Measurements from ENCODE around the gene PNPLA2.

Gene PNPLA2

DNA sequence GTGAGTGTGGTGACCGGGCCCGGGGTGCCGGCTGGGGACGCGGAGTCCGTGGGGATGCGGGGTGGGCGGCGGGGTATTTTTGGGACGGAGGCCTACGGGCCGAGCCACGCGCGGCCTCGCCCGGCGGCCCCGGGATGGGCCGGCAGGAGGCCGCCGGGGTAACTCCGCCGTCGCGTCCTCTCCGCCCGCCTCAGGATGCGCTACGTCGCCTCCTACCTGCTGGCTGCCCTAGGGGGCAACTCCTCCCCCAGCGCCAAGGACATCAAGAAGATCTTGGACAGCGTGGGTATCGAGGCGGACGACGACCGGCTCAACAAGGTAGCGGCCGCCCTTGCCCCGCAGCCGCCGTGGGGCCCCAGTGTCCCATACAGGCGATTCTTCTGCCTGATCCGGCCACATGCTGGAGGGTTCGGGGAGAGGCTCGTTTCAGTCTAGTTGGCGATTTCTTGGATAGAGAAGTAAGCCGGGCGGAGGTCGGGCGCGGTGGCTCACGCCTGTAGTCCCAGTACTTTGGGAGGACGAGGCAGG lies 8.6 kb upstream of the PNPLA2 start:
- H3K4me1 ChIP-seq (ENCODE audit: insufficient read depth, insufficient read length) = peaks cover 9% of the 10 kb centered on the region

DNA sequence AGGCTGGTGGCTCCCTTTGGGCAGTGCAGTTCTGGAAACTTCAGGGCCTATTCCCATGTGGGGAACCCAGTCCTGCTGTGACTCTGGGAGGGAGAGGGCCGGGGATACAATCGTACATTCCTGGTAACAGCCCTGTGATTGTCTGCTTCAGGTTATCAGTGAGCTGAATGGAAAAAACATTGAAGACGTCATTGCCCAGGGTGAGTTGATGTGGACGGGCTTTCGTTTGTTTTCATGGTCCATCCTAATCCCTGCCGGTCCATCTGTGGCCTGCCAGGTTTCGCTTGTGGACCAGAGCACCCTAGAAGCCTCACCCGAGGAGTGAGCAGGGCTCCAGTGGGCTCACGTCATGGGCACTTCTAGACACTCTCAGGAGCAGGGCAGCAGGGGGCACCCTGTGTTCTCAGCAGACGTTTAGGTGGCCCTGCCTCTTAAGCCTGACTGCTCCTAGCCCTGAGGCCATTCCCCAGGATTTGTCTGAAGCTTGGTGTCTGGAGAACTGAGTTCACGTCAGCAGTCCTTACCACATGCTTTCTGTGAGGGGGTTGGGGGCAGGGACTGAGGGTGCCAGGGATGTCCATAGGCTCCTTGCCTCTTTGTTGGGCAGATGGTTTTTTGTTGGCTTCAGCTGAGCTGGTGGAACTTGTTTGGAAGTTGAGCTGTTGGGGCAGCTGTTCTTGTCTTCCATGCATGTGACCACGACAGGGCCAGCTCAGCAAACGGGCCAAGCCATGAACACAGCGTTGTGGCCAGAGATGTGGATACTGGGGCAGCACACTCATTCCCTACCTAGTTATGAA lies 7.1 kb upstream of the PNPLA2 start:
- H3K27me3 ChIP-seq (ENCODE audit: insufficient read depth, insufficient read length) = no peaks in the 10 kb centered on the region
- no peaks in the 10 kb centered on the region for H3K9me3 ChIP-seq (ENCODE audit: insufficient read depth, low read length)
- H3K9ac ChIP-seq (ENCODE audit: insufficient read length, low read depth) = peak overlapping the region; percentile 98
- TF ChIP-seq ZNF274 (IDR thresholded peaks at IDR 0.05; ENCODE audit: low read depth, low read length) (no peak), SUZ12 (IDR thresholded peaks at IDR 0.05; ENCODE audit: extremely low read depth, insufficient read depth, insufficient read length) (no peak), YY1 (IDR thresholded peaks at IDR 0.05; ENCODE audit: insufficient read depth, insufficient read length) (no peak)
- H3K4me1 ChIP-seq (ENCODE audit: insufficient read depth, insufficient read length) = peaks cover 12% of the 10 kb centered on the region
- DNase-seq (ENCODE audit: low read depth, low spot score) = no peak
- H3K36me3 ChIP-seq (ENCODE audit: insufficient read depth, insufficient read length, low read length) = peaks cover 56% of the 10 kb centered on the region
- peak overlapping the region; percentile 98 for H3K4me3 ChIP-seq (ENCODE audit: insufficient read length, low read depth)

More for the DNA sequence above, 8.6 kb upstream of the PNPLA2 start:
- H3K36me3 ChIP-seq (ENCODE audit: insufficient read depth, insufficient read length, low read length) = peaks cover 49% of the 10 kb centered on the region
- no peak for DNase-seq (ENCODE audit: low read depth, low spot score)
- peak overlapping the region; percentile 98 for H3K4me3 ChIP-seq (ENCODE audit: insufficient read length, low read depth)
- no peaks in the 10 kb centered on the region for H3K27me3 ChIP-seq (ENCODE audit: insufficient read depth, insufficient read length)
- TF ChIP-seq SUZ12 (IDR thresholded peaks at IDR 0.05; ENCODE audit: extremely low read depth, insufficient read depth, insufficient read length) (no peak), YY1 (IDR thresholded peaks at IDR 0.05; ENCODE audit: insufficient read depth, insufficient read length) (no peak), ZNF274 (IDR thresholded peaks at IDR 0.05; ENCODE audit: low read depth, low read length) (no peak)
- H3K9me3 ChIP-seq (ENCODE audit: insufficient read depth, low read length) = no peaks in the 10 kb centered on the region
- peak overlapping the region; percentile 98 for H3K9ac ChIP-seq (ENCODE audit: insufficient read length, low read depth)

DNA sequence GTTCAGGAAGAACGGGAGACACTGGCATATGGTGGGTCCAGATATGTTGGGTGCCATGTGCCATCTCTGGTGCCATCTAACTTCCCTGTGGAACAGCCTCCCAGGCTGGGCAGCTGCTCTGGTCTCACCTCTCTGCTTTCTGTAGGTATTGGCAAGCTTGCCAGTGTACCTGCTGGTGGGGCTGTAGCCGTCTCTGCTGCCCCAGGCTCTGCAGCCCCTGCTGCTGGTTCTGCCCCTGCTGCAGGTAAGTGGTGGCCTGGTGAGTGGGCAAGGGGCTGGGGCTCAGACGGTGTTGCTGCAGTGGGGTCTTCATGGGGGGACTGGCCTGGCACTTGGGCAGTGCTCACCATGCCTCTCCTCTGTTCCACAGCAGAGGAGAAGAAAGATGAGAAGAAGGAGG lies 6.3 kb upstream of the PNPLA2 start:
- peak overlapping the region; percentile 98 for H3K9ac ChIP-seq (ENCODE audit: insufficient read length, low read depth)
- H3K4me3 ChIP-seq (ENCODE audit: insufficient read length, low read depth) = no peak overlapping the region
- no peaks in the 10 kb centered on the region for H3K9me3 ChIP-seq (ENCODE audit: insufficient read depth, low read length)
- peaks cover 56% of the 10 kb centered on the region for H3K36me3 ChIP-seq (ENCODE audit: insufficient read depth, insufficient read length, low read length)
- no peaks in the 10 kb centered on the region for H3K27me3 ChIP-seq (ENCODE audit: insufficient read depth, insufficient read length)
- no peak for TF ChIP-seq SUZ12 (IDR thresholded peaks at IDR 0.05; ENCODE audit: extremely low read depth, insufficient read depth, insufficient read length)
- TF ChIP-seq ZNF274 (IDR thresholded peaks at IDR 0.05; ENCODE audit: low read depth, low read length) = no peak
- TF ChIP-seq YY1 (IDR thresholded peaks at IDR 0.05; ENCODE audit: insufficient read depth, insufficient read length) = no peak
- DNase-seq (ENCODE audit: low read depth, low spot score) = no peak
- peaks cover 12% of the 10 kb centered on the region for H3K4me1 ChIP-seq (ENCODE audit: insufficient read depth, insufficient read length)

DNA sequence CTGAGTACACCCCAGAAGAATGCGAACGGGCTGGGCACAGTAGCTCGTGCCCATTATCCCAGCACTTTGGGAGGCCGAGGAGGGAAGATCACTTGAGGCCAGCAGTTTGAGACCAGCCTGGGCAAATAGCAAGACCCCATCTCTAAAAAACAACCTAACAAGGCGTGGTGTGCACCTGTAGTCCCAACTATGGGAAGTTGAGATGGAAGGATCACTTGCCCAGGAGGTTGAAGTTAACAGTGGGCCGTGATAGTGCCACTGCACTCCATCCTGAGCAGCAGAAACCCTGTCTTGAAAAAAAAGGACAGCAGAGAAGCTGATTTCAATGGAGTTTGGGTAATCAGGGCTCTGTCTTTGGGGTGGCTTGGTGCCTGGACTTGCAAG lies 5.7 kb upstream of the PNPLA2 start:
- H3K4me3 ChIP-seq (ENCODE audit: insufficient read length, low read depth) = no peak overlapping the region
- H3K4me1 ChIP-seq (ENCODE audit: insufficient read depth, insufficient read length) = peaks cover 12% of the 10 kb centered on the region
- peak overlapping the region; percentile 44 for H3K9ac ChIP-seq (ENCODE audit: insufficient read length, low read depth)
- H3K9me3 ChIP-seq (ENCODE audit: insufficient read depth, low read length) = no peaks in the 10 kb centered on the region
- H3K27me3 ChIP-seq (ENCODE audit: insufficient read depth, insufficient read length) = no peaks in the 10 kb centered on the region
- TF ChIP-seq SUZ12 (IDR thresholded peaks at IDR 0.05; ENCODE audit: extremely low read depth, insufficient read depth, insufficient read length) = no peak
- TF ChIP-seq ZNF274 (IDR thresholded peaks at IDR 0.05; ENCODE audit: low read depth, low read length) = no peak
- no peak for TF ChIP-seq YY1 (IDR thresholded peaks at IDR 0.05; ENCODE audit: insufficient read depth, insufficient read length)
- peaks cover 56% of the 10 kb centered on the region for H3K36me3 ChIP-seq (ENCODE audit: insufficient read depth, insufficient read length, low read length)
- DNase-seq (ENCODE audit: low read depth, low spot score) = no peak

DNA sequence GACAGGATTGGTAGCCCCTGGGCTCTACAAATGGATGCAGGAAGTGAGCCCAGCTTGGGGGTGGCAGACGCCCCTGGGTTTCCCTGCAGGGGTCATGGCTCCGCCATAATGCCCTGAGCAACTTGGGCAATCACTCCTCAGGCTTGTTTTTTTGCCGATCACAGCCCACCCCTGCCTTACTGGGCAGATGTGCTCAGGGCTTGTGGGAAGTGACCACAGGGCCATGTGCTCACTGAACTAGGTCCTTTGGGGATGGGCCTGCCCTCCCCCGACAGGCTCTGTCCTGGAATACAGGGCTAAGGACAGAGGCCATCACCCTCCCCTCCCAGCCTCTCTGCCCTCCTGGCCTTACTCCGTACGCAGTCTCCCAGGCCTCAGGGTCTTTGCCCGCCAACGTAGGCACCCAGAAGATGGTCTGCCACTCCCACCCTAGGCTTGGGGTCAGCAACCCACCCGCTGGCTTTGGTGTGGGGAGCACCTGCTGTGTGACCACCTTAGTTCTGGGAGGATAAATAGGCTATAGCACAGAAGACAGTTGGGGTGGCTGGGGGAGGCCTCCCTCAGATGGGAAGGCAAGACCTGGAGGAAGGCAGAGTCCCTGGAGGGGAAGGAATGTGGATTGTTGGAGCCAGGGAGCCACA lies 5.1 kb upstream of the PNPLA2 start:
- H3K36me3 ChIP-seq (ENCODE audit: insufficient read depth, insufficient read length, low read length) = peaks cover 56% of the 10 kb centered on the region
- no peak for DNase-seq (ENCODE audit: low read depth, low spot score)
- TF ChIP-seq YY1 (IDR thresholded peaks at IDR 0.05; ENCODE audit: insufficient read depth, insufficient read length) (no peak), SUZ12 (IDR thresholded peaks at IDR 0.05; ENCODE audit: extremely low read depth, insufficient read depth, insufficient read length) (no peak), ZNF274 (IDR thresholded peaks at IDR 0.05; ENCODE audit: low read depth, low read length) (no peak)
- H3K27me3 ChIP-seq (ENCODE audit: insufficient read depth, insufficient read length) = no peaks in the 10 kb centered on the region
- H3K9me3 ChIP-seq (ENCODE audit: insufficient read depth, low read length) = no peaks in the 10 kb centered on the region
- peaks cover 14% of the 10 kb centered on the region for H3K4me1 ChIP-seq (ENCODE audit: insufficient read depth, insufficient read length)
- H3K4me3 ChIP-seq (ENCODE audit: insufficient read length, low read depth) = no peak overlapping the region
- H3K9ac ChIP-seq (ENCODE audit: insufficient read length, low read depth) = peak overlapping the region; percentile 44

DNA sequence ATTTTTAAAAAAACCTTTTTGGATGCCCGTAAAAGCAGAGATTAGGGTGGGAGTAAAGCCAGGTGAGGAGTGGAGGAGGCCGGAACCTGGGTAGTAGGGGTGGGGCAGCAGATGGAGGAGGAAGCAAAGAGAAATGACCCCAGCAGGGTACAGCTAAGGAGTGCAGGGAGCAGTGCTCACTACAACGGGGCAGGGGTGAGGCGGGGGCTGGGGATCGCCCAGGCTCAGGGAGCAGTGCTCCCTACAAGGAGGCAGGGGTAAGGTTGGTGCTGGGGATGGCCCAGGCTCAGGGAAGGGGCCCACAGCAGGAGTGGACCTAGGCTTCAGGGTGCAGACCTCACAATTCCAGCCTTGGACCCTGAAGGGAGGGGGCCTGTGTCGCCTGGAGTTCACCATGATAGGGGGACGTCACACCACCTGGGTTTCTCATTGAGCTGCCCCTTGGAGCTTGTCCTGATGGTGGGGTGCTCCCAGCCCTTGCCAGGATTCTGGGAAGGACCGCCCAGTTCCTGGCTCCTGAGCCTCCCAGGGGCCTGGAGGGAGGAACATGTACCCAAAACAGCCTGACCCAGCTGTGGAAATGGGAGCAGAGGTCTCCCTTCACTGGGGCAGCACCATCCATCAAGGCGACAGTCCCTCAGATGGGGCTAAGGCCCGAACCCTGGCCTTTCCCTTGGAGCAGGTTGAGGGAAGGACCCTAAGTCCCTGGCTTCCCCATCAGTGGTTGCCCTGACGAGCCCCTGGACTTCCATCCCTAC lies 2.9 kb upstream of the PNPLA2 start:
- H3K4me3 ChIP-seq (ENCODE audit: insufficient read length, low read depth) = no peak overlapping the region
- H3K9me3 ChIP-seq (ENCODE audit: insufficient read depth, low read length) = no peaks in the 10 kb centered on the region
- H3K9ac ChIP-seq (ENCODE audit: insufficient read length, low read depth) = peak overlapping the region; percentile 57
- peaks cover 6% of the 10 kb centered on the region for H3K27me3 ChIP-seq (ENCODE audit: insufficient read depth, insufficient read length)
- no peak for DNase-seq (ENCODE audit: low read depth, low spot score)
- no peak for TF ChIP-seq ZNF274 (IDR thresholded peaks at IDR 0.05; ENCODE audit: low read depth, low read length)
- TF ChIP-seq SUZ12 (IDR thresholded peaks at IDR 0.05; ENCODE audit: extremely low read depth, insufficient read depth, insufficient read length) = no peak
- TF ChIP-seq YY1 (IDR thresholded peaks at IDR 0.05; ENCODE audit: insufficient read depth, insufficient read length) = no peak
- H3K36me3 ChIP-seq (ENCODE audit: insufficient read depth, insufficient read length, low read length) = peaks cover 48% of the 10 kb centered on the region
- peaks cover 26% of the 10 kb centered on the region for H3K4me1 ChIP-seq (ENCODE audit: insufficient read depth, insufficient read length)

Measured in NT2/D1 (cell line).